ENCODE results near the gene TUBA3D. TPM values are rescaled to one million over a fixed set of nuclear protein-coding genes. Genes with fewer than 3 reads are reported as not detected.
A peak's percentile ranks its signal among the peaks of the same experiment; 100 is the strongest.
"Not testable (repeated sequence)": the region's sequence is repeated elsewhere in the genome, so short reads cannot be mapped to it uniquely, and the experiment has no call there.

TUBA3D gene
- not detected in 2 replicates for total RNA-seq
- 0.19 TPM for polyA plus RNA-seq (2012)

DNA sequence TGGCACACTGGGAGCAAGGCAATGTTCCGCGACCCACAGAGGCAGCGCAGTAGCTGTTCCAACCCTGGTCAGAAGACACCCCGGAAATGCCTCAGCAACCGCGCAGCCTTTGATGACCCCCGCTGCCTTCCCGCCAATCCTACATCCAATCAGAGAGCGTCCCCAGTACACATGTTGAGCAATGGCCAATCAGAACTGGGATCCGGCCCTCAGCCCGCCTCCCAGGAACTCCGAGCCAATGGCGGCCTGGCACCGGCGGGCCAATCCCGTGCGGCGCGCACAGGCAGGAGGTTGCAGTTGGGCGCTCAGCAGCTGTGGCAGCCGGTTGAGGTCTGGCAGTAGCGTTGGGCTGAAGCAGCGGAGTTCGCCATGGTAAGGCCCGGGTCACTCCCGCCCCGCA lies at the start of gene TUBA3D:
Gene TUBA3D (plus strand): TSS at position 289 of the 400 bp plus-strand sequence. CDS start 81 bp downstream, at position 370.
- DNase-seq (ENCODE audit: low read depth) = no peak

- no peak for DNase-seq (ENCODE audit: low read depth)
Observed at GRCh38 chr2:131426727-131427126, 49.2 kb upstream of the TUBA3D start.

- peak; percentile 9 for DNase-seq (ENCODE audit: low read depth)
Observed at GRCh38 chr2:131431336-131431735, 44.6 kb upstream of the TUBA3D start.

GRCh38 chr2:131440742-131441468 lies 35.0 kb upstream of the TUBA3D start:
- not testable (repeated sequence) for DNase-seq (ENCODE audit: low read depth)

- DNase-seq (ENCODE audit: low read depth) = not testable (repeated sequence)
Observed at GRCh38 chr2:131444736-131445514, 31.0 kb upstream of the TUBA3D start.

DNA sequence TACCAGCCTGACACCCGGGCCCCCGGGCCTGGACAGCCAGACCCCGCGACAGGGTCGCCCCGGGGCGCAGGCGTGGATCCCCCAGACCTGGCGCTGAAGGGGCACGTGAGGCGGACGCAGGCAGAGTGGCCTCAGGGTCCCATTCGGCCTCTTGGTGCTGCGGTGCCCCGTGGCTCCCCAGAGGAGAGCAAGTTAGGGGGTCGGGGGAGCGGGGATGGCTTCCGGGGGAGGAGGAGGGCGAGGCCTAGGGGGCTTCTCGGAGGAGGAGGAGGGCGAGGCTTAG lies 30.5 kb upstream of the TUBA3D start:
- not testable (repeated sequence) for DNase-seq (ENCODE audit: low read depth)

DNA sequence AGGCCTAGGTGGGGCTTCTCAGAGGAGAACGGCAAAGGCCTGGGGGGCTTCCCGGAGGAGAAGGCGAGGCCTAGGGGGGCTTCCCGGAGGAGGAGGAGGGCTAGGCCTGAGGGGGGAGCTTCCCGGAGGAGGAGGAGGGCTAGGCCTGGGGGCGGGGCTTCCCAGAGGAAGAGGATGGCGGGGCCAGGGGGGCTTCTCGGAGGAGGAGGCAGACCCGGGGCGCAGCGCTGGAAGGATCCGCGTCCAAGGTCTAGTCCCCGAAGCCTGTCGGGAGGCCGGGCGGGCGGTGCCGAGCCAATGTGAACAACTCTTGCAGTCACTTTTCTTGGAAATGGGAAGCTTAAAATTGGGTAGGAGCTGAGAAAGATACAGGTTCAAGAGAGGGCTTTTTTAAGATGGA lies 30.0 kb upstream of the TUBA3D start:
- DNase-seq (ENCODE audit: low read depth) = no peak

DNA sequence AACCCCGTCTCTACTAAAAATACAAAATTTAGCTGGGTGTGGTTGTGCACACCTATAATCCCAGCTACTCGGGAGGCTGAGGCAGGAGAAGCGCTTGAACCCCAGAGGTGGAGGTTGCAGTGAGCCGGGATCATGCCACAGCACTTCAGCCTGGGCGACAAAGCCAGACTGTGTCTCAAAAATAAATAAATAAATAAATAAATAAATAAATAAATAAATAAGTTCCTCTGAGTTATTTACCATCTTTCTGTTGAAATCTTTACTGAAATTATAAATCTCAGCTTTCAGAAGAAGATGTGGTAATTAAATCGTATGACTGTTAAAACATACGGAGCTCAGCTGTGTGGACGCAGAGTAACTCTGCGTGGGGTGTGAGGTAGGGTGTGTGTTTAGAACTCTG lies 27.9 kb upstream of the TUBA3D start:
- not testable (repeated sequence) for DNase-seq (ENCODE audit: low read depth)

DNA sequence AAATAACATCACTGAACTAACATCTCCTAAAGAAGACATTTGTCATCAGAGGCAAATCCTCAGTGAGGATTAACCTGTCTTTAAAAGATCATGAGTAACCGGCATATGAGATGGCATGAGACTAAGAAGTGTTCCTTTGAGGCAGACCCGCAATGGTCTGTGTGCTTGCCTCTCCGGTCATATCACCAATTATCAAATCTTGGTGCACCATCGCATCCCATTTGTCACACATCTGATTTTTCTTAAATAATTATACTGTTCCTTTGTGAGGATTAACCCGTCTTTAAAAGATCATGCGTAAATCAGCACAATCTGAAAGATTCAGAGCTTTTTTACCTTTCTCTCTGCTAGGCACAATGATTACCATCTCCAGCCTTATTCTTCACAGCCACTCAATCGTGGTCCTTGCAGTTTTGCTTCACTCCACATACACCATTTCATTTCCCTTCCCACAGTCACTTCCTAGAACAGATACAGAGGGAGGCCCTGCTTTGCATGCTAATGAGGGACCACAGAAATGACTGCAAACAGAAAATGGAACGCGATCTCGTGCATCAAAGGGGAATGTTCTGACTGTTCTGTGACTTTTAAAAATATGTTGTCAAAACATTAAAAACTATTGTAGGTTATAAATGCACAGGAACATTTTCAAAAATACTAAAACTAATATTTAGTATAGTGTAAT lies 24.5 kb upstream of the TUBA3D start:
- not testable (repeated sequence) for DNase-seq (ENCODE audit: low read depth)

GRCh38 chr2:131454914-131455313 lies 21.0 kb upstream of the TUBA3D start:
- DNase-seq (ENCODE audit: low read depth) = not testable (repeated sequence)

DNA sequence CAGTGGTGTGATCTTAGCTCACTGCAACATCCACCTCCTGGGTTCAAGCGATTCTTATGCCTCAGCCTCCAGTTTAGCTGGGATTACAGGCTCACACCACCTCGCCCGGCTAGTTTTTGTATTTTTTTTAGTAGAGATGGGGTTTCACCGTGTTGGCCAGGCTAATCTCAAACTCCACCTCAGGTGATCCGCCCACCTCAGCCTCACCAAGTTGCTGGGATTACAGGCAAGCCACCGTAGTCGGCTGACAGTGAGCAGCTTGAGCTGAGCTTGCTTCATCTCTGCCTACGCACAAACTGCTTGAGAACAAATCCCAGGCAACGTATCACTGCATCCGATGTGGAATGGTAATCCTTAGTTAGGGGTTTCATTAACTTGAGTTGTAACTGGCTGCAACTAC lies 8.2 kb upstream of the TUBA3D start:
- not testable (repeated sequence) for DNase-seq (ENCODE audit: low read depth)

DNA sequence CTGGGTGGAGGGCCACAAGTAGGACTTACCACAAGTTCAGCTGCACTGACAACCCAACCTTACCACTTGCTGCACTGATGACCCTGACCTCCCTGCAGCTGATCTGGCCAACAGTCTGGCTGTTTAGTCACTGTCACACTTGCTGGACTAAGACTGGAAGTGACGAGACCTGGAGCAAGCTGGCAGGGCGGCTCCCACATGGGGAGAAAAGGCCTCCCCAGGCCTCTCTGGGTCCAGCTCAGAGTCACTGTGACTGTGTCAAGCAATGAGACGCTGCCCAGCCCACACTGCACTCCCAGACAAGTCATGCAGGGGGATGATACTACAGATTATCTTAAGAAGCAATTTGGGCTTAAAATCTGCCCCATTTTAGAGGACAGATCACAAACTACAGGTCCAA lies 5.0 kb upstream of the TUBA3D start:
- DNase-seq (ENCODE audit: low read depth) = not testable (repeated sequence)

- DNase-seq (ENCODE audit: low read depth) = peak; percentile 2
Observed at GRCh38 chr2:131471624-131472023, 4.3 kb upstream of the TUBA3D start.

GRCh38 chr2:131473266-131473665 lies 2.7 kb upstream of the TUBA3D start:
- not testable (repeated sequence) for DNase-seq (ENCODE audit: low read depth)

- DNase-seq (ENCODE audit: low read depth) = not testable (repeated sequence)
Observed at GRCh38 chr2:131476363-131476762, 444 bp downstream of the TUBA3D start.

- DNase-seq (ENCODE audit: low read depth) = not testable (repeated sequence)
Observed at GRCh38 chr2:131477227-131477626, 1.3 kb downstream of the TUBA3D start.

DNA sequence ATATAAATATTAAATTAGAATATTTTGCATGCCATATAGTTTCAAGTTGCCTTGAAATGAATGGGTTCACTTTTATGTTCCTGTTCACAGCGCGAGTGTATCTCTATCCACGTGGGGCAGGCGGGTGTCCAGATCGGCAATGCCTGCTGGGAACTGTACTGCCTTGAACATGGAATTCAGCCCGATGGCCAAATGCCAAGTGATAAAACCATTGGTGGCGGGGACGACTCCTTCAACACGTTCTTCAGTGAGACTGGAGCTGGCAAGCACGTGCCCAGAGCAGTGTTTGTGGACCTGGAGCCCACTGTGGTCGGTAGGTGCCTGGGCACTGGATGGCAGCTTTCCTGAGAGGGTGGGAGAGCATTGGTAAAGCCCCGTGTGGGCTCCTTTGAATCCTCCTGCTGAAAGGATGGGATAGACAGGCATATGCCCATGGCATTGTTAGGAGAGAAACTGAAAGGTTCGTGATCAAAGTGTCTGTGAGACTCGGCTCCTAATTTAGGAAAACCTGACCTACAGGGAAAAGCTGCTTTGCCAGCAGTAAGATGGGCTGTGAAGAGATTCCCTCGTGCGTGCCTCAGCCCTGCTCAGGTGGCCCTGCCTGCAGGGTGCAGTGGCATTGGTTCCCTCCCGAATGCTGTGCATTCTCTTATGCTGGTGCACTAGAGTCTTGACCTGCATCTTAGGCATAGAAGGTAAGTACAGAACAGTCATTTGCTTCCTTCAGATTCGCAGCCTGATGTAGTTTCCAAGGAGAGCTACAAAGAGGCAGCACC lies 2.3 kb downstream of the TUBA3D start:
- not testable (repeated sequence) for DNase-seq (ENCODE audit: low read depth)

GRCh38 chr2:131478850-131479461 lies 3.0 kb downstream of the TUBA3D start:
- not testable (repeated sequence) for DNase-seq (ENCODE audit: low read depth)

DNA sequence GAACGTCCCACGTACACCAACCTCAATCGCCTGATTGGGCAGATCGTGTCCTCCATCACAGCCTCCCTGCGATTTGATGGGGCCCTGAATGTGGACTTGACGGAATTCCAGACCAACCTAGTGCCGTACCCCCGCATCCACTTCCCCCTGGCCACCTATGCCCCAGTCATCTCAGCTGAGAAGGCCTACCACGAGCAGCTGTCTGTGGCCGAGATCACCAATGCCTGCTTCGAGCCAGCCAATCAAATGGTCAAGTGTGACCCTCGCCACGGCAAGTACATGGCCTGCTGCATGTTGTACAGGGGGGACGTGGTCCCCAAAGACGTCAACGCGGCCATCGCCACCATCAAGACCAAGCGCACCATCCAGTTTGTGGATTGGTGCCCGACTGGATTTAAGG lies 4.4 kb downstream of the TUBA3D start:
- DNase-seq (ENCODE audit: low read depth) = not testable (repeated sequence)

DNA sequence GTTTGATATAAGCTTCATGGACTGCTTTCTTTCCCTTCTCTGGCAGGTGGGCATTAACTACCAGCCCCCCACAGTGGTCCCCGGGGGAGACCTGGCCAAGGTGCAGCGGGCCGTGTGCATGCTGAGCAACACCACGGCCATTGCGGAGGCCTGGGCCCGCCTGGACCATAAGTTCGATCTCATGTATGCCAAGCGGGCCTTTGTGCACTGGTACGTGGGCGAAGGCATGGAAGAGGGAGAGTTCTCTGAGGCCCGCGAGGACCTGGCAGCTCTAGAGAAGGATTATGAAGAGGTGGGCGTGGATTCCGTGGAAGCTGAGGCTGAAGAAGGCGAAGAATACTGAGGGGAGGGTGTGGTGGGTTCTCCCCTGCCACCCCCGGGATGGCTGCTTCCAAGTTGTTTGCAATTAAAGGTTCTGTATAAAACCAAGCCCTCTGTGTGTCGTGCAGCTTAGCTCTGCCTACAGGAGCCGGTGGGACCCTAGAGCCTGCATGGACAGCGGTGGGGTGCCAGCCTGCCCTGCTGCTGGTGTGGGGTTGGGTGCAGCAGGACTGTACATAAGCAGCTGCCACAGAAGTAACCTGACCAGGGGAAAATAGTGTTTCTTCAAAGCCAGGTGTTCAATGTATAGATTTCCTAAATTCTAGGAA lies 6.7 kb downstream of the TUBA3D start:
- not testable (repeated sequence) for DNase-seq (ENCODE audit: low read depth)
